ENCODE results near the gene DHPS.
"Not testable (repeated sequence)": the region's sequence is repeated elsewhere in the genome, so short reads cannot be mapped to it uniquely, and the experiment has no call there.

DHPS gene

GRCh38 chr19:12705169-12705568 is 23.5 kb upstream of the DHPS start:
- DNase-seq, result no peak

GRCh38 chr19:12703046-12703445 is 21.4 kb upstream of the DHPS start:
- DNase-seq, result no peak

GRCh38 chr19:12701596-12702282 is 20.1 kb upstream of the DHPS start:
- no peak for DNase-seq

- DNase-seq, result no peak
Measured at GRCh38 chr19:12698138-12698537, 16.5 kb upstream of the DHPS start.

- DNase-seq, result not testable (repeated sequence)
Measured at GRCh38 chr19:12697425-12697824, 15.7 kb upstream of the DHPS start.

GRCh38 chr19:12696366-12697335 is 15.0 kb upstream of the DHPS start, which contains the start of gene FBXW9:
TSS of gene FBXW9 (minus strand) at chr19:12696631. CDS start at chr19:12696581, 50 bp downstream.
- DNase-seq, result peak; percentile 96

- peak; percentile 13 for DNase-seq
Measured at GRCh38 chr19:12695997-12696365, 14.3 kb upstream of the DHPS start.

- DNase-seq, result no peak
Measured at GRCh38 chr19:12695514-12695913, 13.8 kb upstream of the DHPS start.

GRCh38 chr19:12695096-12695495 is 13.4 kb upstream of the DHPS start:
- no peak for DNase-seq

- no peak for DNase-seq
Measured at GRCh38 chr19:12694641-12695040, 13.0 kb upstream of the DHPS start.

GRCh38 chr19:12692960-12693359 is 11.3 kb upstream of the DHPS start:
- DNase-seq, result no peak

- DNase-seq, result no peak
Measured at GRCh38 chr19:12689581-12690216, 8.0 kb upstream of the DHPS start.

GRCh38 chr19:12689012-12689411 is 7.3 kb upstream of the DHPS start:
- DNase-seq, result no peak

GRCh38 chr19:12687496-12688196 is 6.0 kb upstream of the DHPS start, which contains the start of gene GNG14:
TSS of gene GNG14 (plus strand) at chr19:12687998. CDS start at chr19:12688049, 51 bp downstream.
- no peak for DNase-seq

- no peak for DNase-seq
Measured at GRCh38 chr19:12685831-12686230, 4.2 kb upstream of the DHPS start.

- DNase-seq, result no peak
Measured at GRCh38 chr19:12680034-12680433, 1.6 kb downstream of the DHPS start.

- not testable (repeated sequence) for DNase-seq
Measured at GRCh38 chr19:12678039-12678438, 3.6 kb downstream of the DHPS start.

- DNase-seq, result no peak
Measured at GRCh38 chr19:12676928-12677327, 4.8 kb downstream of the DHPS start.

- DNase-seq, result peak; percentile 90
Measured at GRCh38 chr19:12676384-12676792, 5.3 kb downstream of the DHPS start.

- no peak for DNase-seq
Measured at GRCh38 chr19:12675940-12676339, 5.7 kb downstream of the DHPS start.

GRCh38 chr19:12675399-12675798 is 6.3 kb downstream of the DHPS start:
- DNase-seq, result no peak

GRCh38 chr19:12672744-12673143 is 8.9 kb downstream of the DHPS start:
- no peak for DNase-seq
